Mucosa of gallbladder (tissue), 1 donor: Measurements from ENCODE around the gene CTNND1. TPM values are rescaled to one million over a fixed set of nuclear protein-coding genes. Genes with fewer than 3 reads are reported as not detected.
"Not testable (repeated sequence)": the region's sequence is repeated elsewhere in the genome, so short reads cannot be mapped to it uniquely, and the experiment has no call there.

Source experiments
- DNase-seq: peaks from one replicate; pipeline ENCODE4 v3.0.0-alpha.2; 2020; ENCODE audit warnings: low spot score
- total RNA-seq: library from RNA; stranded (reverse); gene quantifications from one replicate; pipeline ENCODE4 v1.2.1, GENCODE V29; 2021
- donor health status: DM: no; HTN: no; CAD: no.

CTNND1 gene, protein sequence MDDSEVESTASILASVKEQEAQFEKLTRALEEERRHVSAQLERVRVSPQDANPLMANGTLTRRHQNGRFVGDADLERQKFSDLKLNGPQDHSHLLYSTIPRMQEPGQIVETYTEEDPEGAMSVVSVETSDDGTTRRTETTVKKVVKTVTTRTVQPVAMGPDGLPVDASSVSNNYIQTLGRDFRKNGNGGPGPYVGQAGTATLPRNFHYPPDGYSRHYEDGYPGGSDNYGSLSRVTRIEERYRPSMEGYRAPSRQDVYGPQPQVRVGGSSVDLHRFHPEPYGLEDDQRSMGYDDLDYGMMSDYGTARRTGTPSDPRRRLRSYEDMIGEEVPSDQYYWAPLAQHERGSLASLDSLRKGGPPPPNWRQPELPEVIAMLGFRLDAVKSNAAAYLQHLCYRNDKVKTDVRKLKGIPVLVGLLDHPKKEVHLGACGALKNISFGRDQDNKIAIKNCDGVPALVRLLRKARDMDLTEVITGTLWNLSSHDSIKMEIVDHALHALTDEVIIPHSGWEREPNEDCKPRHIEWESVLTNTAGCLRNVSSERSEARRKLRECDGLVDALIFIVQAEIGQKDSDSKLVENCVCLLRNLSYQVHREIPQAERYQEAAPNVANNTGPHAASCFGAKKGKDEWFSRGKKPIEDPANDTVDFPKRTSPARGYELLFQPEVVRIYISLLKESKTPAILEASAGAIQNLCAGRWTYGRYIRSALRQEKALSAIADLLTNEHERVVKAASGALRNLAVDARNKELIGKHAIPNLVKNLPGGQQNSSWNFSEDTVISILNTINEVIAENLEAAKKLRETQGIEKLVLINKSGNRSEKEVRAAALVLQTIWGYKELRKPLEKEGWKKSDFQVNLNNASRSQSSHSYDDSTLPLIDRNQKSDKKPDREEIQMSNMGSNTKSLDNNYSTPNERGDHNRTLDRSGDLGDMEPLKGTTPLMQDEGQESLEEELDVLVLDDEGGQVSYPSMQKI
- total RNA-seq, result 238 TPM

DNA sequence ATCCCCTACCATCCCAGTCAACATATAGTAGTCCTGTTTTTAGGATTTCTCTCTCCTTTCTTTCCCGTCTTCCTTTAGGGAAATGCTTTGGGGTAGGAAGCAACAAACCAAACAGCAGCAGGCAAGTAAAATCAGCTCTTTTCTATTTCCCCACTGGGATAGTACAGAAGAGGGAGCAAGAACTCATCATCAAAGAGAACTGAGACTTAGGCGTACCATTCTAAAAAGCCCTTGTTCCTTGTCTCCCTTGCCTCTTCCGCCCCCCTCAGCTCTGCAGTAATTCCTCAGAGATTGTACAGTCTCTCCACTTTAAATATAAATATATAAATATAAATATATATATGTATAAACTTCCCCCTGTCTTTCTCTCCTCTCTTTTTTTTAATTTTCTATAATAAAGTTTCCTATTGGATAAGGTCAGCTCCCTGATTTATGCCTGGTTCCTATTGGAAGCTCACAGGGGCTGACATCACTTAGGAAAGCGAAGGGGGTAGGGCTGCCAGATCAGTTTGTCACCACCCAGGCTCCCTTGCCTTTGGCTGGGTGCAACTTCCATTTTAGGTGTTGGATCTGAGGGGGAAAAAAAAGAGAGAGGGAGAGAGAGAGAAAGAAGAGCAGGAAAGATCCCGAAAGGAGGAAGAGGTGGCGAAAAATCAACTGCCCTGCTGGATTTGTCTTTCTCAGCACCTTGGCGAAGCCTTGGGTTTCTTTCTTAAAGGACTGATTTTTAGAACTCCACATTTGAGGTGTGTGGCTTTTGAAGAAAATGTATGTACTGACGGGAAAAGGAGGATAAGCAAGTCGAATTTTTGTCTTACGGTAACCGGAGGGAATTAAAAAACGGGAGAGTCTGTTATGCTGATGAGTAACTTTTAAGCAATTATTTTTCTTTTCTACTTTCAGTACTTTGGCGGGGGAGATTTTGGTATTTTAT is at the start of gene CTNND1:
CTNND1 (plus strand) TSS at position 502 of the 934 bp plus-strand sequence. CDS start 29,677 bp downstream, outside the sequence.
- peak; percentile 92 for DNase-seq

DNA sequence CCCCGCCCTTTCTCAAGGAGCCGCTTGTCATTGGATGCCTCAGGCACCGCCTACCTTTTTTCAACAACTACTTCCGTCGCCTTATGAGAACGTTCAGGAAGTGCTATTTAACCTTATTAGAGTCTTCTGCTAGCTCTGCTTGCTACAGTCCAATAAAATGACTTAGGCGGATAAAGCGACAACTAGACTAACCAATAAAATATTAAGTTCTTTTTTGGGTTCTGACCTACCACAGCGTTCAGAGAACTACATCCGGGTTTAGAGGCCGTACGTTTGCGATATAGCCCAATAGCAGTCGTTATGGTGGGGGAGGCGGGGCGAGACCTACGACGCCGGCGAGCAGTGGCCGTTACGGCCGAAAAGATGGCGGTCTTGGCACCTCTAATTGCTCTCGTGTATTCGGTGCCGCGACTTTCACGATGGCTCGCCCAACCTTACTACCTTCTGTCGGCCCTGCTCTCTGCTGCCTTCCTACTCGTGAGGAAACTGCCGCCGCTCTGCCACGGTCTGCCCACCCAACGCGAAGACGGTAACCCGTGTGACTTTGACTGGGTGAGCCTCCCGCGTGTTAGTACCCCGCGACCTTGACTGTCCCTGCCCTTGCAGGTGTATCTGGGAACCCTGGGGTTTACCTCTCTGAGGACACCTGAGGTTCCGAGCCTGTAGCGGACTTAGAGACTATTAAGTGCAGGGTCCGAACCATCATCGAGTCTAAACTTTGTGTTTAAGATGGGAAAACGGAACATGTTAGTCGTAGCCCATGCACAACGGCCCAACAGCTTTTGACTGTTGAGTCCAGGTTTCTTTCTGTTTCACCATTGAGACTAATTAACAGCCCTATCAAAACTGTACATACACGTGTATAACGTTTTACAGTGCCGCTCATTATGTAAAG is 49.1 kb upstream of the CTNND1 start, which contains the start of gene TMX2:
TMX2 (plus strand) TSS at position 338 of the 895 bp plus-strand sequence; CDS start at position 364, 26 bp downstream.
- DNase-seq, result peak; percentile 96

DNA sequence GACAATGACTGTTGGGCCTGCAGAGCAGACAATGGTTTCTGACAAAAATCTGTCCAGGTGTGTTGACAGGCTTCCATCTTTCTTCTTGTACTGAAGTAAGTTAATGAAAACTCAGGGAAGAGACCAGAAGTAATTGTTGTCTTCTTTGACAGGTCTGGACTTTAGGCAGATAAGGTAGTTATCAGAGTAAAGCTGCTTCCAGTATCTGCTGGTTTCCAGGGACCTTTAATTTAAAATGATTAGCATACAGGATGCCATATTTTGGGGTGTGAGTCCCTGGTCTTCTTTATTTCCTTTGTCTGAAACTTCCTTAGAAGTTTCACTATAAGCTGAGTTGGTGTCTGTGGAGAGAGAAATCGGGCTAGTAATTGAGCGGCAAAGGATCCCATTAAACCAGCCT is 47.8 kb upstream of the CTNND1 start:
- DNase-seq, result no peak

DNA sequence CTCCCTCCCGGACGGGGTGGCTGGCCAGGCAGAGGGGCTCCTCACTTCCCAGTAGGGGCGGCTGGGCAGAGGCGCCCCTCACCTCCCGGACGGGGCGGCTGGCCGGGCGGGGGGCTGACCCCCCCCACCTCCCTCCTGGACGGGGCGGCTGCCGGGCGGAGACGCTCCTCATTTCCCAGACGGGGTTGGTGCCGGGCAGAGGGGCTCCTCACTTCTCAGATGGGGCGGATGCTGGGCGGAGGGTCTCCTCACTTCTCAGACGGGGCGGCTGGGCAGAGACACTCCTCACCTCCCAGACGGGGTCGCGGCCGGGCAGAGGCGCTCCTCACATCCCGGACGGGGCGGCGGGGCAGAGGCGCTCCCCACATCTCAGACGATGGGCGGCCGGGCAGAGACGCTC is 44.9 kb upstream of the CTNND1 start:
- DNase-seq, result not testable (repeated sequence)

DNA sequence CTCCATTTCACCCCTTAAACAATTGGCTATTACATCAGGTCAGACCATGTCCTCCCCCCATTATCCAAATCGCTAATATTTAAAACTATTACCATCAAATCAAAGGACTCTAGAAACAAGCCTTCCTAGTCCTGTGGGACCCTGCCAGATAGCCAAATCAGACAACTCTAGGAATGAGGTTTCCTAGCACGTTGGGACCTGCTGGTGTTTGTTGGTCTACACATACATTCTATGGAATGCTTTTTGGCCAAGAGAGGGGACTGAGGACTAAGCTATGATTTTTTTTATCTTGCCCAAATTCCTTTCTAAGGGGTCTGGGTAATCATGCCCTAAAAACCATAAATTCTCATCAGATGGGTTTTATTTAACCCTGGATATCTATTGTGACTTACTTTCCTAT is 34.4 kb upstream of the CTNND1 start:
- DNase-seq, result no peak

DNA sequence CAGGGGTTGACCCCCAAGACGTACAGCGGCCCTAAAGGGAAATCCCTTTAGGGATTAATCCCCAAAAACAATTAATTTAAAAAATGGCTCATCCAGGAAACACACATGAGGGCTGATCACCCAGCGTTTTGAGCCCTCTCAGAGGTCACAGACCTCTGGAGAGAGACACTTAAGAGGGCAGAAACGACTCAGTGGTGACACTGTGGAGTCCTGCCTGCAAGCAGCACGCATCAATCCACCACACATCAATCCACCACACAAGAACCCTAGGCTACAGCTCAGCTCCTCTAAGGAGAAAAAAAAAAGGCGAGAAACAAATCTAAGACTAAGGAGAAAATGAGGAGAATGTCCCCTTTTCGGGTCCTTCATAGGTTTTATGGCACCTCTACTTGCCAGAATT is 32.8 kb upstream of the CTNND1 start:
- no peak for DNase-seq

DNA sequence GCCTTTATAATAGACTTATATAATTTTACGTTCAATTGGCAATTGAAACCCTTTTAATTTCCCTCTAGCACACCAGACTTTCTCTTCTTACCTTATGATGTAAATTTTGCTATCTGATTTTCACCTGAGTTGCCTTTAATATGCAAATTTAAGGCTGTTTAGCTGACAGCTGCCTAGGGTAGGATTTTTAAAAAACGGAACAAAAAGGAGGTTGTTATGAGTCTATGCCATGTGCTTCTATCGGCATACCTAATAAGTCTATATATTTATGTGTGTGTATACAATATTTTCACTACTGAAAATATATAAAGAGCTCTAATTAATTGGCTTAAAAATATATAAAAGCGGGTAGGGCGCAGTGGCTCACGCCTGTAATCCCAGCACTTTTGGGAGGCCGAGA is 32.1 kb upstream of the CTNND1 start:
- no peak for DNase-seq

DNA sequence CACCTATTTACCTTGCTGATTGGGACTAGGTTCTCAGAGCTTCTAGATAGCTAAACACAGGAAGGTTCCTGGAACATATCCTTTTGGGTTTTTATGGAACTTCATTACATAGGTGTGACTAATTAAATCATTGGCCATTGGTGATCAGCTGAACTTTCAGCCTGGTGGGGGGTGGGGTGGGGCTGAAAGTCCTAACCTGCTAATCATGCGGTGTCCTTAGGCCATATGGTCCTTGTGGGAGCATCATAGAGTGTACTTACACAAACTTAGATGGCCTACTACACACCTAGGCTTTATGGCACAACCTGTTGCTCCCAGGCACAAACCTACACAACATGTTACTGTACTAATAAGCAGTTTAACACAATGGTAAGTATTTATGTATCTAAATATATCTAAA is 28.9 kb upstream of the CTNND1 start:
- DNase-seq, result no peak

DNA sequence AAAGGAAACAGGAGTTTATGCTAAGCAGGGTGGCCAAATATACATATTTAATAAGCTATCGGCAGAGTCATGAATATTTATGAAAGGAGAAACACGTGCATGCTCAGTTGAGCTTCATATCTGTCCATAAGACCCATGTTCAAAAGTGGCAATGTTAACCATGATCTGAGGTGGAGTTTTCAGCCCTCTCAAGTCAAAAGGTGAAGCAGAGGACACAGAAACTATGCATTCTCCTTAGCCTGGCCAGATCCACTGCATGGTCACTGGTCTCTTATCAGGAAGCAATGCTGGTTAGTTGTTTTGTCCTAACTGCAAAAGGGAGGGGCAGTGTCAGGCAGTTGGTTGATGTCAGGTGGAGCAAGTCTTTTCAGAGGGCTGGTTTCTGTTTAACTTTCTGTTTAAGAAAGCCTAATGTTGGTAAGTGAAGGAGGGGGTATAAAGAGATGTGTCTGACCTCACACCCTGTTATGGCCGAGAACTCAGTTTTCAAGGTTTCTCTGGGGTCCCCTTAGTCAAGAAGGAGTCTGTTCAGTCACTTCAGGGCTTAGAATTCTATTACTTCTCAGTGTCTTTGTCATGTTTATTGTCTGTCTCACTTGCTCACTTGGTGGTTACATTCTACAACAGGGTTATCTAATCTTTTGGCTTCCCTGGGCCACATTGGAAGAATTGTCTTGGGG is 25.8 kb upstream of the CTNND1 start:
- DNase-seq, result peak; percentile 12

DNA sequence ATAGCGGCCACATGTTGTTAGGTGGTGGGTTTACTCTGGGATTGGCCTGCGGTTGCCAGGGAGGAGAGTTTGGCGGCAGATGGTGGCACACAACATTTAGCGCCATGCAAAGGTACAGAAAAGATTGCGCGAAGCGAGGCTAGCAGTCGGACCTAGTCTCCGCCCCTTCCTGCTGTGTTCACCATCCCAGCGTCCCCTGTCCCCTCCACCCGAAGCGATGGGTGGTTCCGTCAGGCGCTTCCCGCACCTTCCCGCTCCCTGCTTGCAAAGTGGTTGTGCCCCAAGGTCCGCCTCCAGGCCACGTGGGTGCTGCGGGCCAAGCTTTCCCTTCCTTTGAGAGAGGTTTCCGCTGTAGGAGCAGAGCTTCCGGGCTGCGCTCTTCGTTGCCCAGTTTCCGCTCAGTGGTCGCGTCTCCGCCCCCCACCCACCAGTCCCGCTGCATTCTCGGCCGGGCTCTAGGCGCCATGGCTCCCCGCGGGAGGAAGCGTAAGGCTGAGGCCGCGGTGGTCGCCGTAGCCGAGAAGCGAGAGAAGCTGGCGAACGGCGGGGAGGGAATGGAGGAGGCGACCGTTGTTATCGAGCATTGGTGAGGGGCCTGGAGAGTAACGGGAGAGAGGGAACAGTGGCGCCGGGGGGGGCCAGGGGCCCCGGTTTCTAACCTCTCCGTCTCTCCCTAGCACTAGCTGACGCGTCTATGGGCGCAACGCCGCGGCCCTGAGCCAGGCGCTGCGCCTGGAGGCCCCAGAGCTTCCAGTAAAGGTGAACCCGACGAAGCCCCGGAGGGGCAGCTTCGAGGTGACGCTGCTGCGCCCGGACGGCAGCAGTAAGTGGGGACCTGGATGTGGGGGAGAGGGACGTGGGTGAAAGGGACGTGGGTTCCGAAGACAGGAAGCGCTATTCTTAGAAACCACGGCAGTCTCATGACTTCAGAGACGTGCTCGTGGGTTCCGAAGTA is 20.2 kb upstream of the CTNND1 start, which contains the start of gene SELENOH:
SELENOH (plus strand) TSS at position 360 of the 955 bp plus-strand sequence; CDS start at position 465, 105 bp downstream.
- peak; percentile 96 for DNase-seq

DNA sequence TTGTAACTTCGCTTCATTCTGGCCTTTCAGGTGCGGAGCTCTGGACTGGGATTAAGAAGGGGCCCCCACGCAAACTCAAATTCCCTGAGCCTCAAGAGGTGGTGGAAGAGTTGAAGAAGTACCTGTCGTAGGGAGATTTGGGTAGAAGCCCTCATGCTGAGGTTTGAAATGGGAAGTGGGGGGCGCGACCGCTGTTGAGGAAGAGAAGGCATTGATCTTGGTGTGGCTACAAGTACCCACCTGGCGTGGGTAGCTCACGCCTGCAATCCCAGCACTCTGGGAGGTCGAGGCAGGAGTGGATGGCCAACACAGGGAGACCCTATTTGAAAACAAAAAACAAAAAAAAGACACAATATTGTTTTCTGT is 19.5 kb upstream of the CTNND1 start:
- DNase-seq, result no peak

DNA sequence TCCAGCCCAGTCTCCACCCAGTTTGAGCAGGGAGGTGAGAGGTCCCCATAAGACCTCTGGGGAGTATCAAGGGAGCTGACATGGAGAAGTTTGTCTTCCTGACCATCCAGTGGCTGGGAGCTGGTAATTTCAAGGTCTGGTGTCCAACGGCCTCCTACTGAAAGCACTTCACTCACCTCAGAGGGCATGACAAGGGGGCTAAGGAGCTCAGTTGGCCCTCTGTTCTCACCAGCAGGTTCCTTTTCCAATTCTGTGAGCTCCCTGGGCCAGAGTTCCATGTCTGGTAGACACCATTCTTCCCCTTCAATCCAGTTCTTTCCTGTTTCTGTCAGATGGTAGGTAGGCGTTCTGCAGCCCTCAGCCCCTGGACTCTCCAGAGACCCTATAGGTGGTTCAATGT is 17.2 kb upstream of the CTNND1 start:
- no peak for DNase-seq

DNA sequence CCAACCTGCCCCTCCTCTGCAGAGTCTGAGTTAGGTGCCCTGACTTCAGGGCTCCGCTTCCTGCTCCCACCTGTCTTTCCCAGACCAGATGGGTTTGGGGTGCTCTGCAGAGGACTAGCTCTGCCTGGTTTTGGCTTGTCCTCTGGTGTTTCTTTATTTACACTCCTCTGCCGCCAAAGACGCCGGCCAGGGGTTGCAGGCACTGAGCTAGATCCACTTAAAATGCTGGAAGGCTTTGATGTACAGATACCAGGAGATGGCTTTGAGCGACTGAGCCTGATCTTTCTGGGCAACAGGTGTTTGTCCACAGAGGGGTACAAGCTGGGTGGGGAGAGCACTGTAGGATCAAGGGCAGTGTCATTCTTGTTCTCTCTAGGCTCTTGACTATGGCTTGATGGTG is 16.4 kb upstream of the CTNND1 start:
- DNase-seq, result no peak

DNA sequence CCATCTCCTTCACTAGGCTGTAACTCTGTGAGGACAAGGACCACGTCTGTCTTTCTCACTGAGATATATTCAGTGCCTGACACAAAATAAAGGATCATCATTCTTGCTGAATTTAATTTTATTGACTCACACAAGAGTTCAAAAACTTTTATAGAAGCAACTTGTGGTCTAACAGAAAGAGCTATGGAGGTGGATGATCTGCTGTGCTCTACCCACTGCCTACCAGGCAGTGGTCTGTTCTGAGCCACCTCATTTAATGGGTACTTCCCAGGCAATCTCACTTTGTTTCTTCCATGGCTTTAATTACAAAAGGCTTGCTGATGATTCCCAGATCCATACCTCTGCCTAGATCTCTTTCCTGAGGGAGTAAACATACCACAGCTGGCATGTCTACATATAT is 14.7 kb upstream of the CTNND1 start:
- DNase-seq, result no peak

DNA sequence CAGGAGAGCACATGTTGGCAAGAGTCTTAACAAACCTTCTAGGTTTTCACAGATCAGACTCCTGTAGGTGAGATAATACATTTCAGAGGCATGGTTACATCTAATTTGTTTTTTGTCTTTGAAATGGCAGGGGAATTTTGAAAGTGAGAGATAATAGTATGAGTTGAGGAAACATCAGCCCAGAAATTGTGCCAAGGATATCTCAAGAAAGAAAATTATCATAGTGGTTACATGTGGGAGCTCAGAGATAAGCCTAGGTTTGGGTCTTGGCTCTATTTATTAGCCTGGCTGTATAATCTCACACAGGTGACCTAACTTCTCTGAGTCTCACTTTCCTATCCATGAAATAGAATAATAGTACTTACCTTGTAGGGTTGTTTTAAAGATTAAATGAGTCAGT is 10.4 kb upstream of the CTNND1 start:
- no peak for DNase-seq

DNA sequence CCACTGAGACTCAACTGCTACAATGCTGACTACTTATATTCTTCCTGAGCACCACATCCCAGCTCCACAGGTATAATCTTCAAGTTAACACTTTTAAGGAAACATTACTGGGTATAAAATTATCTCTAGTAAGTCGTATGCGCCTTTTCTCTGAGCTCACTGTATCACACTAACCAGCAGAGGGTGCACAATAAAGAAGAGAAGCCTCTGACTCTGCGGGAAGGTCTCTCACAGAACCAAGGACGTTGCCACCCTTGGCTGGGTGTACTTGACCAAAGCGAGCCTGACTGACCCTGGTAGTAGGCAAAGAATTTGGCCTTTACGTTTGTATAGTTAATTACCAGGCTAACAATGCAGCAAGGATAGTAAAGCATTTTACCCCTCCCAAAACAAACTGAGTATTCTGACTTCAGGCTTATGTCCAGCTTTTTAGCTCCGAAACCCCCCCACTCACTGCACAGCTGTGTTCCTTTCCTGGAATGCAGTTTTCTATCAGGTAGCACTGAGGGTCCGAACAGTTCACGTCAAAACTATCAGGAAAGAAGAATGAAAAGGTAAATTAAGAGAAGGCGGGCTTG is 9.8 kb upstream of the CTNND1 start, which contains the start of gene BTBD18:
BTBD18 (minus strand) TSS at position 144 of the 578 bp plus-strand sequence. CDS start 631 bp downstream, outside the sequence.
- no peak for DNase-seq

DNA sequence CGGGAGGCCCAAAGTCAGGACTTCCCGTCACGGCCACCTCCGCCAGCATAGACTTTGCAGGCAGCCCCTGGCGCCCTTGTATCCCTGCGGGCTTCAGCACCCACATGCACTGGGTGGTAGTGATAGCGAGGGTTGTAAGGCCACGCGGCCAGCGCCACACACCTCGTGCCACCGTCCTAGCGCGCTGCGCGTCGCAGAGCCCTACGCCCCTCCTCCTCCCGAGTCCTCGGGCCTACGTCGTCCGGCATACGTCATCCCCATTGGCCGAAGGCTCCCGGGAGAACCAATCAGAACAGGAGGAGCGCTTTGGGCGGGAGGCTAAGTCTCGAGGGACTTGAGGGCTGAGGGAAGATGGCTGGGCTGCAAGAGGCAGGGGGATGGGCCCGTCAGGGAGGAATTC is 8.6 kb upstream of the CTNND1 start:
- DNase-seq, result no peak

DNA sequence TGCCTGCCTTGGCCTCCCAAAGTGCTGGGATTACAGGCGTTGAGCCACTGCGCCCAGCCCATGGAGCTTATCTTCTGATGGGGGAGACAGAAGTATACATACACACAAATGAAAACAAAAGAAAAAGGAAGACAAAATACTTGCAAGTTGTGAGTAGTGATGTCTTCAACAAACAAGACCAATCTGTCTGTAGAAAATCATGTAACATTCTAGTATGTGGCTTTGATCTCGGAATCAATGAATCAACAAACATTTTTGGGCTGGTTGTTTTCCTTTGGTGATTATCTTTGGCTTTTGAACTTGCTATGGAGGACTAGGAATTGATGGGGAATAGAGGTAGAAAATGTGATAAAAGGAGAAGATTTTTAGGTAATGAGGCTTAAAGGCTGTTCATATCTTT is 3.4 kb upstream of the CTNND1 start:
- DNase-seq, result no peak
